ENCODE data around the gene FREY1. TPM values are rescaled to one million over a fixed set of nuclear protein-coding genes. Genes with fewer than 3 reads are reported as not detected.

Gene FREY1
- total and polyA plus RNA-seq, 2 donors (not counting 3 experiments of a cell fraction or from before 2014, with no cell fraction given) = 0.84 to 1.1 TPM

DNA sequence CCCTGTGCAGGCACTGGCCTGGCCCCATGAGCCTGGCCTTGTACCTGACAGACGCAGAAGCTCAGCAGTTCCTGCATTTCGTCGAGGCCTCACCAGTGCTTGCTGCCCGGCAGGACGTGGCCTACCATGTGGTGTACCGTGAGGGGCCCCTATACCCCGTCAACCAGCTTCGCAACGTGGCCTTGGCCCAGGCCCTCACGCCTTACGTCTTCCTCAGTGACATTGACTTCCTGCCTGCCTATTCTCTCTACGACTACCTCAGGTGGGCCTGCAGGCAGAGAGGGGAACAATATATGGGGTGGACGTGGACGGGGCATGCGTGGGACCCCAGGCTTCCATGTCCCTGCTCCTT is 20.2 kb upstream of the FREY1 start:
- no peak overlapping the region for H3K9ac ChIP-seq (replicated peaks; ENCODE audit: extremely low read depth, insufficient read depth, low read length)
- peaks cover 0 to 6% of the 10 kb centered on the region in 2 experiments for H3K36me3 ChIP-seq (ENCODE audit: control insufficient read depth in 2 of 2, extremely low read depth in 1 of 2, insufficient read depth in 2 of 2, low read length in 2 of 2)
- CTCF ChIA-PET = interaction anchor here (0.6 kb wide), 1 partner anchor 80 kb away, joined by 3 read pairs; no protein-coding TSS in a partner anchor
- no peak overlapping the region for H3K27ac ChIP-seq (ENCODE audit: insufficient read depth, low read depth, low read length)
- no peaks in the 10 kb centered on the region for H3K9me1 ChIP-seq (replicated peaks; ENCODE audit: control insufficient read depth, extremely low read depth, insufficient read depth, low read length)
- no peak for FAIRE-seq
- no peaks in the 10 kb centered on the region for H3K79me2 ChIP-seq (ENCODE audit: control insufficient read depth, insufficient read depth, low read length)
- H3K27me3 ChIP-seq (ENCODE audit: control insufficient read depth in 2 of 2, insufficient read depth in 2 of 2, low read length in 2 of 2) = peaks cover 9 to 20% of the 10 kb centered on the region in 2 experiments
- intact Hi-C loops (cut with micrococcal nuclease) = no loop called here
- no peak overlapping the region for H3K4me2 ChIP-seq (ENCODE audit: insufficient read depth, low read length)
- no TSS peak for BruUV-seq (replicated peaks)
- no peaks in the 10 kb centered on the region for H3K9me3 ChIP-seq (replicated peaks; ENCODE audit: control insufficient read depth, insufficient read depth, low read length)
- TF ChIP-seq JUN (IDR thresholded peaks at IDR 0.05; ENCODE audit: borderline replicate concordance, insufficient read depth, insufficient read length, low read depth) (no peak), GATA2 (IDR thresholded peaks at IDR 0.05; ENCODE audit: insufficient read depth, insufficient read length, low read depth, low read length) (no peak), FOS (IDR thresholded peaks at IDR 0.05; ENCODE audit: borderline replicate concordance, insufficient read depth, low read length) (no peak), POLR2A (IDR thresholded peaks at IDR 0.05; ENCODE audit: low read depth, low read length) (no peak), EZH2 (IDR thresholded peaks at IDR 0.05; ENCODE audit: borderline replicate concordance, low read depth, low read length, severe bottlenecking) (no peak), MYC (IDR thresholded peaks at IDR 0.05; ENCODE audit: low read depth, low read length) (no peak)
- TF ChIP-seq, protein P1, sequence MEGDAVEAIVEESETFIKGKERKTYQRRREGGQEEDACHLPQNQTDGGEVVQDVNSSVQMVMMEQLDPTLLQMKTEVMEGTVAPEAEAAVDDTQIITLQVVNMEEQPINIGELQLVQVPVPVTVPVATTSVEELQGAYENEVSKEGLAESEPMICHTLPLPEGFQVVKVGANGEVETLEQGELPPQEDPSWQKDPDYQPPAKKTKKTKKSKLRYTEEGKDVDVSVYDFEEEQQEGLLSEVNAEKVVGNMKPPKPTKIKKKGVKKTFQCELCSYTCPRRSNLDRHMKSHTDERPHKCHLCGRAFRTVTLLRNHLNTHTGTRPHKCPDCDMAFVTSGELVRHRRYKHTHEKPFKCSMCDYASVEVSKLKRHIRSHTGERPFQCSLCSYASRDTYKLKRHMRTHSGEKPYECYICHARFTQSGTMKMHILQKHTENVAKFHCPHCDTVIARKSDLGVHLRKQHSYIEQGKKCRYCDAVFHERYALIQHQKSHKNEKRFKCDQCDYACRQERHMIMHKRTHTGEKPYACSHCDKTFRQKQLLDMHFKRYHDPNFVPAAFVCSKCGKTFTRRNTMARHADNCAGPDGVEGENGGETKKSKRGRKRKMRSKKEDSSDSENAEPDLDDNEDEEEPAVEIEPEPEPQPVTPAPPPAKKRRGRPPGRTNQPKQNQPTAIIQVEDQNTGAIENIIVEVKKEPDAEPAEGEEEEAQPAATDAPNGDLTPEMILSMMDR (IDR thresholded peaks at IDR 0.05; ENCODE audit: extremely low read depth in 1 of 2, insufficient read depth in 1 of 2, low read depth in 1 of 2, low read length in 2 of 2) = no peak
- H3K4me3 ChIP-seq (replicated peaks in 1 of 3; ENCODE audit: insufficient read depth in 1 of 3, low read depth in 1 of 3, low read length in 3 of 3) = no peak overlapping the region
- POLR2A ChIA-PET = no interaction called here
- no peak for DNase-seq (ENCODE audit: low read depth, low spot score)
- H2AFZ ChIP-seq (ENCODE audit: low read depth, low read length) = no peak overlapping the region
- no peaks in the 10 kb centered on the region for H3K4me1 ChIP-seq (ENCODE audit: control insufficient read depth, extremely low read depth, insufficient read depth, low read length)
- dilution Hi-C loops (cut with MboI; ENCODE audit: extremely low pct_ligation_motif_present, low sequenced_read_pairs) = no loop called here
- H4K20me1 ChIP-seq (replicated peaks; ENCODE audit: control insufficient read depth, extremely low read depth, insufficient read depth, low read length) = no peaks in the 10 kb centered on the region
